ENCODE results near the gene WRNIP1.

GRCh38 chr6:2739335-2739734 is 25.9 kb upstream of the WRNIP1 start:
- TF ChIP-seq CTCF (IDR thresholded peaks at IDR 0.05): no peak
- no peak for TF ChIP-seq POLR2A (IDR thresholded peaks at IDR 0.05)

Measured in uterus (tissue), 2 donors.